Activated CD4-positive, alpha-beta T cell treated with anti-CD3 and anti-CD28 coated beads for 48 hours (primary cell): ENCODE measurements around the gene RAB3GAP2.
A peak's percentile ranks its signal among the peaks of the same experiment; 100 is the strongest.
"Not testable (repeated sequence)": the region's sequence is repeated elsewhere in the genome, so short reads cannot be mapped to it uniquely, and the experiment has no call there.

Experiments used
- DNase-seq: peaks from one replicate; pipeline ENCODE4 v3.0.0-alpha.2; 2020

Gene RAB3GAP2

DNA sequence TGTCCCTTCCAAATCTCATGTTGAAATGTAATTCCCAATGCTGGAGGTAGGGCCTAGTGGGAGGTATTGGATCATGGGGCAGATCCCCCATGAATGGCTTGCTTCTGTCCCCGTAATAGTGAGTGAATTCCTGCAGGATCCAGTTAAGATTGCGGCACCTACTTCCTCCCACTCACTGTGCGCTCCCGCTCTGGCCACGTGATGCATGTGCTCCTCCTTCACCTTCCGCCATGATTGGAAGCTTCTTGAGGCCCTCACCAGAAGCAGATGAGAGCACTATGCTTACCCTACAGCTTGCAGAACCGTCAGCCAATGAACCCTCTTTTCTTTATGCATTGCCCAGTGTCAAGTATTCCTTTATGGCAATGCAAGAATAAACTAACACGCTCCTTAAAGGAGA lies 14.9 kb upstream of the RAB3GAP2 start:
- DNase-seq: no peak

DNA sequence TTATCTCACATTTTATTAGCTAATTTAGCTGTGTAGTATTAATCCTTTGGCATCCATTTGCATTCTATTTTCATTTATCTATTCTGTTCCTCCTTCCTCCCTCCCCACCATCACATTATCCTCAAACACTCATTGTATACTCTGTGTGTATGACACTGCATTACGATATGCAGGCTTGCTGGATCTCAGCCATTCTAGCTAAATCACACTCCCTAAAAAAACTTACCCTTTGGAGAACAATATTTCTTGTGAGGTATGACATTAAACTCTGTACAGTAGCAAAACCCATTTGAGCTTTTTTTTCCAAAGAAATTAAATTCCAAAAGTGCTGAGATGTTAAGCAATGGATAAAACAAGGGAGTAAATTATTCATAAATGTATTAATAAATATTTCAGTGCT lies 11.4 kb upstream of the RAB3GAP2 start:
- DNase-seq: no peak

DNA sequence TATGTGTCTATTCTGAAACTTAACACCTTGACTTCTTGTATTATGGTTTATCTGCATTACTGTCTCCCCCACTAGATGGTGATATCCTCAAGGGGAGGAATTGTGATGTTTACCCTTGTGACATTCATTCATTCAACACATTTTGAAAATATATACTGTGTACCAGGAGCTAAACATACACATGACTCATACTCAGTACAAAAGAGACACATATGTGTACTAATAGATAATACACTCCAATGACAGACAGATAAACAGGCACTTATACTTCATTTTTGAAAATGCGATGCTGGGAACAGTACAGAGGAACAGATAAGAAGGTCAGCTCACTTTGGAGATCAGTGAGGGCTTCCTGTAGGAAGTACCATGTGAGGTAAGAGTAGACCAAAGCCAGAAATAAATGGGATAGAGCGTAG lies 8.9 kb upstream of the RAB3GAP2 start:
- DNase-seq: no peak

DNA sequence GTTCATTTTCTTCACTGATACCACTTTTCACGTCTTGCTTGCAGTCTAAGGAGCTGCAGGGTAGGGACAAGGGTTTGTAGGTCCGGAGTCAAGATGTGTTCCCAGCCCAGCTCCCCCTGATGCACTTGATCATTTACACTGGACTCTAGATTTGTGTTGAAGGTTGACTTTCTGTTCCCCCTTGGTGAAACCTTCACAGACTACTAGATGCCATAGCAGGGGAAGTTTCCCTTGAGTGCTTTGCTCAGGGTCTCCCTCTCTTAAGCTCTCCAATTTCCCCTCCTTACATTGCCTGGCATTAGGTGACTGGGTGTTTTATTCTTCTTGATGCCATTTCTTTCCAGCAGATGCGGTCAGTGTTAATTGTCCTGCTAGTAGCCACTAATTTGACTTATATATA lies 8.0 kb upstream of the RAB3GAP2 start:
- DNase-seq: no peak

DNA sequence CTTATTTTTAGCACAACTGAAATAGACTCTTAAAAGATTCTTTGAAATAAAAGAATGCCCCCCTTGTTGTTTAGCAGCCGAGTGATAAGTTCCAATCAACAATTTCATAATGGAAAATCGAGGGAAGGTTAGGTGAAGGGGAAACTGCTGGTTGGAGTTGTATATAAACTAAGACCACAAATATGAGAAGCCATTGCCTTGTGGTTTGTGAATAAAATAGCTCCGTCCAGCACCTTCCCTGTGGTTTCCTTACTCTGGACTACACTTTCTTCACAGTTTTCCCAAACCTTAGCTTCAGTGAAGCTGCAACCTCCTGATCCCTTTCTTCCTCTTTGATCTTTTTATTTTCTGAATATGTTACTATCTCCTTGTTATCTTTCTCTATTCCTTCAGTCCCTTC lies 6.7 kb upstream of the RAB3GAP2 start:
- no peak for DNase-seq

DNA sequence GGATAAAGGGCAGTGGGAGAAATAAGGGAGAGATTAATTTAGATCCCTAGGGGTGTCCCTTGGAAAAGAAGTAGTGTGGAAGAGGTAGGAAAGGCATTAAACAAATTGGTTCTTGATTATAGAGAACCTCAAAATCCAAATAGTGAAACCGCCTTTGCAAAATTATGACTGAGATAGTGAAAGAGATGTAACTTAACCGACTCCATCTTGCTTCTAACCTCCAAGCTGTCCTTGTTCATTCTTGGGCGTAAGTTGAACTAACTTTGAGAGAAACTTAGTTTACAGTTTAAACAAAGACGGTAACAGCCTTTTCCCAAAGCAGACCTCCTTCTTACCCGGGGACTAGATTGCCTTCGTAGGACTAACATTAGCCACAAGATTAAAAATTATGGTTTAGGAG lies 3.2 kb upstream of the RAB3GAP2 start:
- DNase-seq: no peak

DNA sequence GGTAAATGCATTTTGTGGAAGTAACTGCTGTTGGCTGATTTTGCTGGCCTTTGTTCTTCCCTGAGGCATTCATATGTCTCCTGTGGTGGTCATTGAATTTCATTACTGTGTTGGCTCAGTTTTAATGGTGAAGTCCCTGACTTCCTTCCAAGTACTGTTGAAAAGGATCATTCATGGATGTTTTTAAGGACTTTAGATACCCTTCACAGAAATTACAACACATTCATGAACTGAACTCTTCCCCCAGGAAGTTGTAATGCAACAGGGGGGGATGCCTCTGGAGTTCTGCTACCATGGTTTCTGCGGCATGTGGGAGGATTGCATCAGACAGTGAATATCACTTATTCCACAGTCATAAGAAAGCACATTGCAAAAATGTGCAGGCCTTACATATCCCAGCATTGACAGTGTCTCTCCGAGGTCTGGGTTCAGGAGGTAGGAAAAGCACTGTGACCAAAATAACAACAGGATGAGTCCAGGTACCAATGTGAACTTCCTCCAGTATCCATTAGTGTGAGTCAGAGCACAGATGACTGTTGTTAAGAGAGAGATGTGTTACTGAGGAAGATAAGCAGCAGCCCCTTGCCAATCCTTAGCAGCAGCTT lies 2.1 kb upstream of the RAB3GAP2 start:
- no peak for DNase-seq

DNA sequence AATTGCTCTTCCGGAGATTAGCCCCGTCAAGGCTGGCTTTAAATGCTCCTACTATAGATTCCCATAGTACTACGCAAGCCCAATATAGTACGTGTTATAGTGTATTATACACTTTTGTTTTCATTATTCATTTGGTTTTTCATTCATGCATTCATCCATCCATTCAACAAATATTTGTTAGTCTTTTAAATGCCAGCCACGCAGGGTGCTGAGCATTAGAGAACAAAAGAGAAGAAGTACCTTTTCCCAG lies 513 bp upstream of the RAB3GAP2 start:
- DNase-seq: no peak

DNA sequence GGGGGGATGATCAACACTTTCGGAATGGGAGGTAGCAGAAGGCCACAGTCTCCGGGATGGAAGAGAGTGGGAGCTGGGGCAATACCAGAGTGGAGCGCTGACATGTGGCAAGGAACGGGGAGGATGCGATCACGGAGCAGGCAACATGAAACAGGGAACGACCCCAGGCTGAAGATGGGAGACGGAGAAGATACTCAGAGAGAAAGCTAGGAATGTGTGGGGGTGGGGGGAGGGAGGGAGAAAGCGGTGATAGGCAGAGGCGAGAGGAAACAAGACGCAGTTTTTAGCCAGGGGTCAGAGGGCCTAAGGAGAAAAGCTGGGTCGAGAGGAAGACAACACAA lies 577 bp downstream of the RAB3GAP2 start:
- peak; percentile 8 for DNase-seq

DNA sequence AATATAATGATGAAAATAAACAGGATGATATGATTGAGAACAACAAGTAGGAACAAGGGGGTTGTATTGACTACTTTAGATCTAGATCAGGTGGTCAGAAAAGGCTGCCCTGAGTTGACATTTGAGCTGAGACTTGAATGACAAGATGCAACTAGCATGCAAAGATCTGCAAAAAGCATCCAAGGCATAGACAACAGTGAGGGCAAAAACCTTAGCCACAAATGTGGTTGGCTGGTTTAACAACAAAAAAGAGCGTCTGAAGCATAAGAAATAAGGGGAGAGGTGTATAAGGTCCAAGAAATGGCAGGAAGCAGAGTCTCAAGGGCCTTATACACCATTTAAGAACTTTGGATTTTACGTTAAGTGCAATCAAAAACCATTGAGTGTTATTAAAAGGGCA lies 3.2 kb downstream of the RAB3GAP2 start:
- DNase-seq: no peak

DNA sequence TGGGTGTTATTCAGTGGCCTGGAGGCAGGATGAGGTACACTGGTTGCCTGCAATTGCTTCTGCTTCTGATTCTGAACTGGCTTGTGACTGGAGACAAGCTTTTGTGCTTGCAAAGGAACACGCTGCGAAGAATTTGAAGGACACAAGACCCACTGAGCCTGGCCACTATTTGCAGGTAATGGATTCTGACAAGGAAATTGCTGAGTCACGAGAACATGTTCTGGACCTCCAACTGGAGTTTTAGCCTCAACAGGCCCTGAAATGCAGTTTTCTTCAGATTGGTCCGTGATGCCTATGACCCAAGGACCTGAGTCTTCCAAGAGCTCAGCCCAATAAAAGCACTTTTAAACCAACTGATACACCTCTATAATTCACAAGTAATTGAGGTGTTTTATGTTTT lies 4.6 kb downstream of the RAB3GAP2 start:
- DNase-seq: no peak

DNA sequence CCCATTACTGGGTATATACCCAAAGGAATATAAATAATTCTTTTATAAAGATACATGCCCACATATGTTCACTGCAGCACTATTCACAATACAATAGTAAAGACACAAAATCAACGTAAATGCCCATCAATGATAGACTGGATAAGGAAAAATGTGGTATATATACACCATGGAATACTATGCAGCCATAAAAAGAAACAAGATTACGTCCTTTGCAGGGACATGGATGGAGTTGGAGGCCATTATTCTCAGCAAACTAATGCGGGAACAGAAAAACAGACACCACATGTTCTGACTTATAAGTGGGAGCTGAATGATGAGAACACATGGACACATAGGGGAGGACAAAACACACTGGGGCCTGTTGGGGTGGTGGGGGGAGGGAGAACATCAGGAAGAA lies 12.0 kb downstream of the RAB3GAP2 start:
- DNase-seq: not testable (repeated sequence)

DNA sequence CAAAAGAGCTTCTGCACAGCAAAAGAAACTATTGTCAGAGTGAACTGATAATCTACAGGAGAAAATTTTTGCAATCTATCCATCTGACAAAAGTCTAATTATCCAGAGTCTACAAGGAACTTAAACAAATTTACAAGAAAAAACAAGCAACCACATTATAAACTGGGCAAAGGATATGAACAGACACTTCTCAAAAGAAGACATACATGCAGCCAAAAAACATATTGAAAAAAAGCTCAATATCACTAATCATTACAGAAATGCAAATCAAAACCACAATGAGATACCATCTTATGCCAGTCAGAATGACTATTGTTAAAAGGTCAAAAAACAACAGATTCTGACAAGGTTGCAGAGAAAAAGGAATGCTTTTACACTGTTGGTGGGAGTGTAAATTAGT lies 12.5 kb downstream of the RAB3GAP2 start:
- DNase-seq: not testable (repeated sequence)

DNA sequence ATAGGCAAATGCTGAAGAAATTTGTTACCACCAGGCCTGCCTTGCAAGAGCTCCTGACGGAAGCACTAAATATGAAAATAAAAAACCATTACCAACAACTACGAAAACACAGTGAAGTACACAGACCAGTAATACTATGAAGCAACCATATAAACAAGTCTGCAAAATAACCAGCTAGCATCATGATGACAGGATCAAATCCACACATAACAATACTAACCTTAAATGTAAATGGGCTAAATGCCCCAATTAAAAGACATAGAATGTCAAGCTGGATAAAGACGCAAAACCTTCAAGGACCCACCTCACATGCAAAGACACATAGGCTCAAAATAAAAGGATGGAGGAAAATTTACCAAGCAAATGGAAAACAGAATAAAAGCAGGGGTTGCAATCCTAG lies 16.1 kb downstream of the RAB3GAP2 start:
- not testable (repeated sequence) for DNase-seq

DNA sequence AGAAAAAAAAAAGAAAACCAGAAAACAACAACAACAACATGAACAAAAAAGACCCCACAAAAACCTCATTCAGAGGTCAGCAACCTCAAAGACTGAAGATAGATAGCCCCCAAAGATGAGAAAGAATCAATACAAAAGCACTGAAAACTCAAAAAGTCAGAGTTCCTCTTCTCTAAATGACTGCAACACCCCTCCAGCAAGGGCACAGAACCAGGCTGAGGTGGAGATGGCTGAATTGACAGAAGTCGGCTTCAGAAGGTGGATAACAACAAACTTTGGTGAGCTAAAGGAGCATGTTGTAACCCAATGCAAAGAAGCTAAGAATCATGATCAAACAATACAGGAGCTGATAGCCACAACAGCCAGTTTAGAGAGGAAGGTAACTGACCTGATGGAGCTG lies 17.0 kb downstream of the RAB3GAP2 start:
- DNase-seq: no peak

DNA sequence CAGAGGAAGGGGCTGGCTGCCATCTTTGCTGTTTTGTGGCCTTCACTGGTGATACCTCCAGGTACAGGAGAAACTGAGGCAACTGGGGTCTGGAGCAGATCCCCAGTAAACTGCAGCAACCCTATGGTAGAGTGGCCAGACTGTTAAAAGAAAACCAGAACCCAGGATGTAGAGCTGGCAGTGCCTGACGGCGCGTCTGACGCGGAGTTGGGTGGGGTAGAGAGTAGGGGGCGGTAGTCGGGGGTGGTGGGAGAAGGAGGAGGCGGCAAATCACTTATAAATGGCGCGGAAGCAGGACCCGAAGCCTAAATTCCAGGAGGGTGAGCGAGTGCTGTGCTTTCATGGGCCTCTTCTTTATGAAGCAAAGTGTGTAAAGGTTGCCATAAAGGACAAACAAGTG lies 19.0 kb downstream of the RAB3GAP2 start:
- not testable (repeated sequence) for DNase-seq

DNA sequence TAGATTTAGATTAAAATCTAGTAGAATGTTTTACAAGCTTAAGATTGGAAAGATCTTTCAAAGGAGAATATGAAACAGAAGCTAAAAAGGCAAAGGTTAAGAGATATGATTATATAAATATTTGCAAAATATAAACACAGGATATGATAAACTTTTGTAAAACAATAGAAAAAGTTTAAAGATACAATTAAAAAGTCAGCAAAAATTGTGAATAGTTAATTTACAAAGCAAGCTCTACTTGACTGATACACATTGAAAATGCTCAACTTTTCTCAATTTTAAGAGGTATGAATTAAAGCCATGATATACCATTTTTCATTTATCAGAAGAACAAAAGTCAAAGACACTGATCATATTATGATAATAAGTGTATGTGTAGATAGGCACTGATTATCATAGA lies 21.0 kb downstream of the RAB3GAP2 start:
- DNase-seq: no peak

DNA sequence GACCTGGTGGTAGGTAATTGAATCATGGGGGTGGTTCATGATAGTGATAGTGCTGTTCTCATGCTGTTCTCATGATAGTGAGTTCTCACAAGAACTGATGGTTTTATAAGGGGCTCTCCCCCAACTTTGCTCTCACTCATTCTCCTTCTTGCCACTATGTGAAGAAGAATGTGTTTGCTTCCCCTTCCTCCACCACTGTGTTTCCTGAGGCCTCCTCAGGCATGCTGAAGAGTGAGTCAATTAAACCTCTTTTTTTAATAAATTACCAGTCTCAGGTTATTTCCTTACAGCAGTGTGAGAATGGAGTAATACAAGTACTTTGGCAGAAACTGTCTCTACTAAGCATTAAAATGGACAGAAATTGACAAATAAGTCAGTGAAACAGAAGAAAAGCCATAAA lies 21.6 kb downstream of the RAB3GAP2 start:
- DNase-seq: no peak

DNA sequence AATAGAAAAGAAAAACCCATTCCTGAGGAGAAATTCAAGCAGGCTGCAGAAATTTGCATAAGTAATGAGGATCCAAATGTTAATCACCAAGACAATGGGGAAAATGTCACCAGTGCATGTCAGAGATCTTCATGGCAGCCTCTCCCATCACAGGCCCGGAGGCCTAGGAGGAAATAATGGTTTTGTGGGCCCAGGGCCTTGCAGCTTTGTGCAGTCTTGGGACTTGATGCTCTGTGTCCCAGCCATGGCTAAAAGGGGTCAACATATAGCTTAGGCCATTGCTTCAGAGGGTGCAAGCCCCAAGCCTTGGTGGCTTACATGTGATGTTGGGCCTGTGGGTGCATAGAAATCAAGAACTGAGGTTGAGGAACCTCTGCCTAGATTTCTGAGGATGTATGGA lies 22.7 kb downstream of the RAB3GAP2 start:
- no peak for DNase-seq

DNA sequence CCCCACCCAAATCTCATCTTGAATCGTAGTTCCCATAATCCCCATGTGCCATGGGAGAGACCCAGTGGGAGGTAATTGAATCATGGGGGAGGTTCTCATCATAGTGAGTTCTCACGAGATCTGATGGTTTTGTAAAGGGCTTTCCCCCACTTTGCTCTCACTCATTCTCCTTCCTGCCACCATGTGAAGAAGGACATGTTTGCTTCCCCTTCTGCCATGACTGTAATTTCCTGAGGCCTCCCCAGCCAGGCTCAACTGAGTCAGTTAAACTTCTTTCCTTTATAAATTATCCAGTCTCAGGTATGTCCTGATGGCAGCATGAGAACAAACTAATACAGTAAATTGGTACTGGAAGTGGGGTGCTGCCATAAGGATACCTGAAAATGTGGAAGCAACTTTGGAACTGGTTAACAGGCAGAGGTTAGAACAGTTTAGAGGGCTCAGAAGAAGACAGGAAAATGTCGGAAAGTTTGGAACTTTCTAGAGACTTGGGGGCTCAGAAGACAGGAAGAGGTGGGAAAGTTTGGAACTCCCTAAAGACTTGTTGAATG lies 23.5 kb downstream of the RAB3GAP2 start:
- DNase-seq: not testable (repeated sequence)

DNA sequence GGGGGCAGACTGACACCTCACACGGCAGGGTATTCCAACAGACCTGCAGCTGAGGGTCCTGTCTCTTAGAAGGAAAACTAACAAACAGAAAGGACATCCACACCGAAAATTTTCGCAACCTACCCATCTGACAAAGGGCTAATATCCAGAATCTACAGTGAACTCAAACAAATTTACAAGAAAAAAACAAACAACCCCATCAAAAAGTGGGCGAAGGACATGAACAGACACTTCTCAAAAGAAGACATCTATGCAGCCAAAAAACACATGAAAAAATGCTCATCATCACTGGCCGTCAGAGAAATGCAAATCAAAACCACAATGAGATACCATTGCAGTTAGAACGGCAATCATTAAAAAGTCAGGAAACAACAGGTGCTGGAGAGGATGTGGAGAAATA lies 26.4 kb downstream of the RAB3GAP2 start:
- DNase-seq: not testable (repeated sequence)

DNA sequence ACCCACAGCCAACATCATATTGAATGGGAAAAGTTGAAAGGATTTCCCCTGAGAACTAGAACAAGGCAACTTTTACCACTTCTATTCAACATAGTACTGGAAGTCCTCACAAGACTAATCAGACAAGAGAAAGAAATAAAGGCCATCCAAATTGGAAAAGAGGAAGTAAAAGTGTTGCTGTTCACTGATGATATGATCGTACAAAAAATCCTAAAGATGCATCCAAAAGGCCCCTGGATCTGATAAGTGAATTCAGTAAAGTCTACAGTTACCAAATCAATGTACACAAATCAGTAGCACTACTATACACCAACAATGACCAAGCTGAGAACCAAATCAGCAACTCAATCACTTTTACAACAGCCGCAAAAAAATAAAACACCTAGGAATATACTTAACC lies 28.3 kb downstream of the RAB3GAP2 start:
- no peak for DNase-seq

DNA sequence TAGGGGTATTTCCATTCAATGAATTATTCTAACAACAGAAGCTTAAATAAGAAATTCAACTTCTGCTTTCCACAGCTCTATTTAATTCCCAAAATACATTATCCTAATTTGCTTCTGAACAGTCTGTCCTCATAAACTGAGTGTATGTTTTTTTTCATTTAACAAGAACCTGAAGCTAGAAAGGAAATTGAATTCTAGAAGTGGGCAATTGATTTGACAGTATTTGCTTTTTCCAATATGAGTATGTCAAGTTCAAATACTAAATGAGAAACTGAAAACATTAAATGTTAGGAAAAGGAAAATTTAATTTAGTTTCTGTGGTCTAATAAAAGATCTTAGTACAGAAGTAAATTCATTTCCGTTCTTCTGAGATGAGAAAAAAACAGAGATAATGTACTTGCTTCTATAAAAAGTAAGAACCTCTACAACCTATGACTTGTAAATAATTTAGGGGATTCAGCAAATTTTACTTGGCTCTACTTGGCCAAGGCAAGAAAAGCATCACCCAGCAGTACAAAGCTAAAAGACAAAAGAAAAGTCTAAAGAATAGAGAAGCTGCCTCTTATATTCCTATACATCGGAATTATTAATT lies 31.1 kb downstream of the RAB3GAP2 start:
- no peak for DNase-seq

DNA sequence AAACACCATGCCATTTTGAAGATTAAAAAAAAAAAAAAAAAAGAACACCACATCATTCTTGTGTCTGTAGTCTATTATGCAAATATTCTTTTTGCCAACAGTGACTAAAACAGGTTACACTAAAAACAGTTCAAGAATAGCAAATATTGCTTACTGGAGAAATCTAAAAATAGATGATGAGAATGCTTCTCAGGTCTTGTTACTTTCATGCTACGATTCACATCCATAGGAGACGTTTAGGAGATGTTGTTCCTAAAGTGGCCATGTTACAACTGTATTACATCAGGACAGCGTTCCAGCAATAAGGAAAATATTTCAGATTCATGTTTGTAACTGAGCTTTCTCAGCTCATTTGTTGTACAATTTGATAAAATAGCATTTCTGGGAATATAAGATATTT lies 32.3 kb downstream of the RAB3GAP2 start:
- DNase-seq: no peak

DNA sequence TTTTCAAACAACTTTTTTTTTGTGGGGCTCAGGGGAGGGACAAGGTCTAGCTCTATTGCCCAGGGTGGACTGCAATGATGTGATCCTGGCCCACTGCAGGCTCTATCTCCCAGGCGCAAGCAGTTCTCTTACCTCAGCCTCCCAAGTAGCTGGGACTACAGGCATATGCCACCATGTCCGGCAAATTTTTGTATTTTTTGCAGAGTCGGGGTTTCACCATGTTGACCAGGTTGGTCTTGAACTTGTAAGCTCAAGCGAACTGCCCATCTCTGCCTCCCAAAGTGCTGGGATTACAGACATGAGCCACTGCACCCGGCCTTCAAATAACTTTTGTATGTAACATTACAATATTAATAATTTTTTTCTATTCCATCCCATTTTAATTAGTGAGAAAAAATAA lies 33.0 kb downstream of the RAB3GAP2 start:
- DNase-seq: no peak

DNA sequence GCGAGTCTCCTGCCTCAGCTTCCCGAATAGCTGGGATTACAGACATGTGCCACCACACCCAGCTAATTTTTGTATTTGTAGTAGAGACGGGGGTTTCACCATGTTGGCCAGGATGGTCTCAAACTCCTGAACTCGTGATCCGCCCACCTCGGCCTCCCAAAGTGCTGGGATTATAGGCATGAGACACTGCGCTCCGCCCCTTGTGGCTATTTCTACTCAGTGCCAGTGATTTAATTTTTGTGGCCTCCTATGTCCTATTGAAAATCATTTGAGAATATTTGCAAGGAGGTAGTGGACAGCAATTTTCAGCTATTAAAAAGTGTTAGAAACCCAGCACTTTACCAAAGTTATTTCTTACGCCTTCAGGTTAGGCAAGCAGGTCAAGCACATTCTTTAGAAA lies 36.0 kb downstream of the RAB3GAP2 start:
- not testable (repeated sequence) for DNase-seq
